Trophoblast cell (in vitro differentiated cells and primary cell): ENCODE results near the gene NUP210.
"Not testable (repeated sequence)": the region's sequence is repeated elsewhere in the genome, so short reads cannot be mapped to it uniquely, and the experiment has no call there.

Experiments used
- DNase-seq, 2 donors: peaks; one replicate each; pipeline ENCODE4 v3.0.0-alpha.2; 2016
- H2AFZ ChIP-seq: 2 replicates; pipeline ENCODE4 v1.6.1; 2013; ENCODE audit warnings: low read length, moderate library complexity, mild to moderate bottlenecking; ENCODE audit not compliant: insufficient read depth, poor library complexity
- H2AK5ac ChIP-seq: 2 replicates; pipeline ENCODE4 v1.6.1; 2013; ENCODE audit warnings: mild to moderate bottlenecking, low read length
- H2BK120ac ChIP-seq: 2 replicates; pipeline ENCODE4 v1.6.1; 2013; ENCODE audit warnings: low read length, mild to moderate bottlenecking, moderate library complexity; ENCODE audit not compliant: insufficient read depth, poor library complexity
- H2BK12ac ChIP-seq: 2 replicates; pipeline ENCODE4 v1.6.1; 2013; ENCODE audit warnings: mild to moderate bottlenecking, low read length, moderate library complexity
- H2BK5ac ChIP-seq: 2 replicates; pipeline ENCODE4 v1.6.1; 2013; ENCODE audit warnings: low read length, low read depth, moderate library complexity, mild to moderate bottlenecking; ENCODE audit not compliant: poor library complexity
- H3K14ac ChIP-seq: 2 replicates; pipeline ENCODE4 v1.6.1; 2013; ENCODE audit warnings: mild to moderate bottlenecking, low read length
- H3K18ac ChIP-seq: 2 replicates; pipeline ENCODE4 v1.6.1; 2013; ENCODE audit warnings: mild to moderate bottlenecking, low read length
- H3K23ac ChIP-seq: 2 replicates; pipeline ENCODE4 v1.6.1; 2013; ENCODE audit warnings: low read length
- H3K27ac ChIP-seq: 2 replicates; pipeline ENCODE4 v1.5.1; 2013; ENCODE audit warnings: low read depth, mild to moderate bottlenecking, inconsistent platforms, low read length, moderate library complexity
- H3K27me3 ChIP-seq: 2 replicates; pipeline ENCODE4 v1.6.1; 2013; ENCODE audit warnings: inconsistent platforms, mild to moderate bottlenecking, low read length, moderate library complexity; ENCODE audit not compliant: insufficient read depth
- H3K36me3 ChIP-seq, 2 experiments: 1 replicate in 1 of 2; 2 replicates in 1 of 2; pipeline ENCODE4 v1.6.1; 2013; ENCODE audit warnings: low read length in 2 of 2, mild to moderate bottlenecking in 2 of 2, moderate library complexity in 1 of 2; ENCODE audit not compliant: insufficient read depth in 2 of 2, control insufficient read depth in 1 of 2
- H3K4ac ChIP-seq: 2 replicates; pipeline ENCODE4 v1.6.1; 2013; ENCODE audit warnings: low read depth, mild to moderate bottlenecking, low read length, moderate library complexity
- H3K4me1 ChIP-seq, 2 experiments: 1 replicate in 1 of 2; 2 replicates in 1 of 2; pipeline ENCODE4 v1.6.1; 2013; ENCODE audit warnings: low read length in 2 of 2, mild to moderate bottlenecking in 2 of 2, moderate library complexity in 1 of 2; ENCODE audit not compliant: insufficient read depth in 2 of 2, control insufficient read depth in 1 of 2
- H3K4me2 ChIP-seq: 2 replicates; pipeline ENCODE4 v1.6.1; 2013; ENCODE audit warnings: inconsistent platforms, mild to moderate bottlenecking, low read length, moderate library complexity
- H3K4me3 ChIP-seq: 2 replicates; pipeline ENCODE4 v1.5.1; 2013; ENCODE audit warnings: mild to moderate bottlenecking, low read depth, low read length, inconsistent platforms
- H3K79me1 ChIP-seq: one replicate; pipeline ENCODE4 v1.6.1; 2013; ENCODE audit warnings: low read length
- H3K79me2 ChIP-seq: 2 replicates; pipeline ENCODE4 v1.6.1; 2013; ENCODE audit warnings: low read length, mild to moderate bottlenecking; ENCODE audit not compliant: control insufficient read depth, insufficient read depth, poor library complexity
- H3K9ac ChIP-seq: 2 replicates; pipeline ENCODE4 v1.6.1; 2013; ENCODE audit warnings: mild to moderate bottlenecking, low read length
- H3K9me3 ChIP-seq: 2 replicates; pipeline ENCODE4 v1.6.1; 2013; ENCODE audit warnings: low read depth, mild to moderate bottlenecking, control low read depth, inconsistent platforms, low read length; ENCODE audit not compliant: insufficient read depth
- H4K12ac ChIP-seq: 2 replicates; pipeline ENCODE4 v1.6.1; 2013; ENCODE audit warnings: low read depth, mild to moderate bottlenecking, low read length, moderate library complexity
- H4K8ac ChIP-seq: 2 replicates; pipeline ENCODE4 v1.6.1; 2013; ENCODE audit warnings: low read depth, mild to moderate bottlenecking, low read length, moderate library complexity
- H4K91ac ChIP-seq: one replicate; pipeline ENCODE4 v1.6.1; 2013; ENCODE audit warnings: low read depth, mild to moderate bottlenecking, low read length, moderate library complexity
- WGBS: extraction: QIAGEN DNeasy Blood & Tissue Kit; methylation state at CpG from one replicate; pipeline ENCODE4 v1.1.7; 2013; ENCODE audit warnings: missing lambda C conversion rate; ENCODE audit not compliant: insufficient read length, insufficient coverage; ENCODE audit errors: extremely low coverage; 5-methylcytosine and 5-hydroxymethylcytosine counted together

The NUP210 gene

GRCh38 chr3:13451301-13451673 lies 31.2 kb upstream of the NUP210 start:
- Histone ChIP-seq H3K36me3 (no peaks in the 10 kb centered on the region), H4K91ac (no peak overlapping the region), H3K79me2 (no peaks in the 10 kb centered on the region), H2AK5ac (no peak overlapping the region), H3K27me3 (no peaks in the 10 kb centered on the region), H3K4me2 (peak overlapping the region; percentile 68), H3K14ac (no peak overlapping the region), H2BK5ac (no peak overlapping the region), H2BK12ac (no peak overlapping the region), H3K9ac (no peak overlapping the region), H3K23ac (no peak overlapping the region), H3K4me1 (peaks cover 3 to 8% of the 10 kb centered on the region in 2 experiments), H3K79me1 (peaks cover 2% of the 10 kb centered on the region), H3K27ac (no peak overlapping the region), H3K4me3 (no peak overlapping the region), H2BK120ac (no peak overlapping the region), H2AFZ (peak overlapping the region; percentile 50), H3K9me3 (no peaks in the 10 kb centered on the region), H4K8ac (no peak overlapping the region), H3K4ac (no peak overlapping the region), H3K18ac (no peak overlapping the region), H4K12ac (no peak overlapping the region)
- DNase-seq = peak; percentile 72 to 78
- no CpG with 5 or more reads among the region's 7 CpGs for WGBS

DNA sequence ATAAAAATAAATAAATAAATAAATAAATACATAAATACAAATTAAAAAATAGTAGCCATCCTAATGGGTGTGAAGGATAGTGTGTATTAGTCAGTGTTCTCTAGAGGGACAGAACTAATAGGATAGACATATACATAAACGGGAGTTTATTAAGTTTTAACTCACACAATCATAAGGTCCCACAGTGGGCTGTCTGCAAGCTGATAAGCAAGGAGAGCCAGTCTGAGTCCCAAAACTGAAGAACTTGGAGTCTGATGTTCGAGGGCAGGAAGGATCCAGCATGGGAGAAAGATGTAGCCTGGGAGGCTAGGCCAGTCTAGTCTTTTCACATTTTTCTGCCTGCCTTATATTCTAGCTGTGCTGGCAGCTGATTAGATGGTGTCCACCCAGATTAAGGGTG lies 22.8 kb upstream of the NUP210 start:
- H3K23ac ChIP-seq, H3K27ac ChIP-seq, H3K9ac ChIP-seq, H2AFZ ChIP-seq, H3K9me3 ChIP-seq, H2BK5ac ChIP-seq, H2AK5ac ChIP-seq, H3K14ac ChIP-seq, H3K18ac ChIP-seq, H4K12ac ChIP-seq, H3K4me1 ChIP-seq, H3K4me3 ChIP-seq, H3K4ac ChIP-seq, H3K79me1 ChIP-seq, H4K91ac ChIP-seq, H3K36me3 ChIP-seq, H3K4me2 ChIP-seq, H2BK120ac ChIP-seq, DNase-seq, H3K79me2 ChIP-seq, H2BK12ac ChIP-seq, H4K8ac ChIP-seq, H3K27me3 ChIP-seq: not testable (repeated sequence)
- no CpG with 5 or more reads among the region's 2 CpGs for WGBS

DNA sequence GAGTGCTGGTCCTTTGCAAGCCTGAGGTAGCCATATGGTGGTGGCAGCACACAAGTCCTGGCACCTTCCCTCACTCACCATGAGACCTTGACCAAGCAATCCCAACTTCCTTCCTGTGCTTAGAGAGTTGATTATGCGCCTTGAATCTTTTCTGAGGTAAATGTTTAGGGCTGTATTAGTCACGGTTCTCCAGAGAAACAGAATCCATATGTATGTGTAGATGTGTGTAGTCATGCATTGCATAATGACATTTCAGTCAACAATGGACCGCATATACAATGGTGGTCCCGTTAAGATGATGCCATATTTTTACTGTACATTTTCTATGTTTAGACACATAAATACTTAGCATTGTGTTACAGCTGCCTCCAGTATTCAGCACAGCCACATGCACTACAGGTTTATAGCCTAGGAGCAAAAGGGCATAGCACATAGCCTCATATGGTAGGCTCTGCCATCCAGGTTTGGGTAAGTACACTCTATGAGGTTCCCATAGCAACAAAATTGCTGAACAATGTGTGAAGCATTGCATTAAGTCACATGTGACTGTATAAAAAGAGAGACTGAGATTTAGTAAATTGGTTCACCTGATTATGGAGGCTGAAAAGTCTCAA lies 20.2 kb upstream of the NUP210 start:
- no peak for DNase-seq
- Histone ChIP-seq H3K27me3 (no peaks in the 10 kb centered on the region), H3K4me1 (no peaks in the 10 kb centered on the region), H3K79me2 (no peaks in the 10 kb centered on the region), H2AFZ (no peak overlapping the region), H2BK5ac (no peak overlapping the region), H3K36me3 (no peaks in the 10 kb centered on the region), H3K9ac (no peak overlapping the region), H4K12ac (no peak overlapping the region), H3K14ac (no peak overlapping the region), H3K9me3 (no peaks in the 10 kb centered on the region), H4K91ac (no peak overlapping the region), H3K79me1 (no peaks in the 10 kb centered on the region), H3K23ac (no peak overlapping the region), H3K27ac (no peak overlapping the region), H3K4me2 (no peak overlapping the region), H2AK5ac (no peak overlapping the region), H2BK12ac (no peak overlapping the region), H3K4me3 (no peak overlapping the region), H4K8ac (no peak overlapping the region), H3K18ac (no peak overlapping the region), H3K4ac (no peak overlapping the region), H2BK120ac (no peak overlapping the region)
- WGBS = no CpG with 5 or more reads among the region's 4 CpGs

GRCh38 chr3:13436213-13436612 lies 16.1 kb upstream of the NUP210 start:
- H3K27me3 ChIP-seq, H2BK5ac ChIP-seq, H3K36me3 ChIP-seq, H2BK120ac ChIP-seq, DNase-seq, H3K4me1 ChIP-seq, H4K8ac ChIP-seq, H3K9ac ChIP-seq, H3K4ac ChIP-seq, H3K18ac ChIP-seq, H3K23ac ChIP-seq, H2BK12ac ChIP-seq, H3K4me3 ChIP-seq, H3K14ac ChIP-seq, H3K79me2 ChIP-seq, H2AK5ac ChIP-seq, H3K79me1 ChIP-seq, H3K9me3 ChIP-seq, H3K27ac ChIP-seq, H3K4me2 ChIP-seq, H4K91ac ChIP-seq, H4K12ac ChIP-seq, H2AFZ ChIP-seq: not testable (repeated sequence)
- no CpG with 5 or more reads among the region's 4 CpGs for WGBS
